CD14-positive monocyte (primary cell): ENCODE measurements around the gene PDE4B. TPM values are rescaled to one million over a fixed set of nuclear protein-coding genes. Genes with fewer than 3 reads are reported as not detected.
A peak's percentile ranks its signal among the peaks of the same experiment; 100 is the strongest.

Experiments
- DNase-seq, 3 donors: peaks; one replicate each; pipeline ENCODE4 v3.0.0-alpha.2; 2011 to 2022
- H2AFZ ChIP-seq: 2 replicates; pipeline ENCODE4 v1.6.0; 2012; ENCODE audit warnings: mild to moderate bottlenecking, low read depth, low read length, inconsistent platforms; ENCODE audit not compliant: insufficient read depth, poor library complexity, severe bottlenecking
- H3K27ac ChIP-seq, 2 donors: 1 replicate in 1 of 2; 2 replicates in 1 of 2; pipeline ENCODE4 v1.5.1; 2012 to 2013; ENCODE audit warnings: low read length in 2 of 2, control low read depth in 1 of 2, inconsistent platforms in 1 of 2, low read depth in 1 of 2, mild to moderate bottlenecking in 1 of 2
- H3K27me3 ChIP-seq, 2 donors: one replicate each; pipeline versions ENCODE4 v1.6.0 to v1.6.1; 2011 to 2013; ENCODE audit warnings: low read length in 2 of 2; ENCODE audit not compliant: control insufficient read depth in 2 of 2, insufficient read depth in 2 of 2
- H3K36me3 ChIP-seq, 2 donors: replicated peaks in 1 of 2; 1 replicate in 1 of 2; 2 replicates in 1 of 2; pipeline versions ENCODE4 v1.5.1 to v1.6.1; 2012 to 2013; ENCODE audit warnings: low read length in 2 of 2, control low read depth in 1 of 2, inconsistent platforms in 1 of 2, mild to moderate bottlenecking in 1 of 2; ENCODE audit not compliant: insufficient read depth in 2 of 2, control insufficient read depth in 1 of 2
- H3K4me1 ChIP-seq, 2 donors: 1 replicate in 1 of 2; 2 replicates in 1 of 2; pipeline versions ENCODE4 v1.5.1 to v1.6.1; 2012 to 2013; ENCODE audit warnings: low read length in 2 of 2, control low read depth in 1 of 2, inconsistent platforms in 1 of 2, mild to moderate bottlenecking in 1 of 2, moderate library complexity in 1 of 2; ENCODE audit not compliant: insufficient read depth in 2 of 2, control insufficient read depth in 1 of 2
- H3K4me2 ChIP-seq: replicated peaks from 2 replicates; pipeline ENCODE3; 2012; ENCODE audit warnings: low read length, moderate library complexity, mild to moderate bottlenecking; ENCODE audit not compliant: poor library complexity, severe bottlenecking; ENCODE audit errors: extremely low read depth
- H3K4me3 ChIP-seq, 3 experiments: fragments of 200-600 bp in 1 of 3; sonication (generic) in 1 of 3; replicated peaks in 1 of 3; 1 replicate in 2 of 3; 2 replicates in 1 of 3; pipeline ENCODE4 v1.5.1; 2011 to 2013; ENCODE audit warnings: low read length in 3 of 3, mild to moderate bottlenecking in 3 of 3, control low read depth in 2 of 3, low read depth in 2 of 3, inconsistent platforms in 1 of 3, moderate library complexity in 1 of 3
- H3K79me2 ChIP-seq: 2 replicates; pipeline ENCODE4 v1.6.0; 2012; ENCODE audit warnings: mild to moderate bottlenecking, control low read depth, inconsistent platforms, low read length, moderate library complexity; ENCODE audit not compliant: insufficient read depth
- H3K9ac ChIP-seq: 2 replicates; pipeline ENCODE4 v1.6.0; 2017; ENCODE audit warnings: low read length, mild to moderate bottlenecking; ENCODE audit not compliant: insufficient read depth, poor library complexity, severe bottlenecking
- H3K9me3 ChIP-seq, 2 donors: replicated peaks in 1 of 2; 1 replicate in 1 of 2; 2 replicates in 1 of 2; pipeline versions ENCODE4 v1.5.1 to v1.6.1; 2012 to 2013; ENCODE audit warnings: low read length in 2 of 2, control low read depth in 1 of 2; ENCODE audit not compliant: control insufficient read depth in 1 of 2, insufficient read depth in 1 of 2
- H4K20me1 ChIP-seq: 2 replicates; pipeline ENCODE4 v1.6.0; 2012; ENCODE audit warnings: mild to moderate bottlenecking, low read length, control low read depth, moderate library complexity; ENCODE audit not compliant: insufficient read depth
- H3K27ac Mint-ChIP-seq, 7 donors: one replicate each; pipeline ENCODE4 v1.8.0; 2020; ENCODE audit warnings: mild to moderate bottlenecking in 7 of 7, mixed read lengths in 7 of 7, moderate library complexity in 6 of 7, inconsistent platforms in 2 of 7
- H3K27me3 Mint-ChIP-seq, 3 donors: one replicate each; pipeline ENCODE4 v1.8.0; 2021 to 2022; ENCODE audit warnings: low read depth in 3 of 3, mild to moderate bottlenecking in 3 of 3, mixed read lengths in 3 of 3, moderate library complexity in 3 of 3, inconsistent platforms in 1 of 3
- H3K36me3 Mint-ChIP-seq, 2 donors: one replicate each; pipeline ENCODE4 v1.8.0; 2020; ENCODE audit warnings: mixed read lengths in 2 of 2, inconsistent platforms in 1 of 2, mild to moderate bottlenecking in 1 of 2
- H3K4me1 Mint-ChIP-seq: one replicate; pipeline ENCODE4 v1.8.0; 2020; ENCODE audit warnings: mild to moderate bottlenecking, mixed read lengths
- H3K4me3 Mint-ChIP-seq, 2 donors: one replicate each; pipeline ENCODE4 v1.8.0; 2020; ENCODE audit warnings: mild to moderate bottlenecking in 2 of 2, mixed read lengths in 2 of 2, moderate library complexity in 1 of 2
- H3K9me3 Mint-ChIP-seq, 7 donors: one replicate each; pipeline ENCODE4 v1.8.0; 2020 to 2022; ENCODE audit warnings: mixed read lengths in 7 of 7, mild to moderate bottlenecking in 6 of 7, moderate library complexity in 6 of 7, inconsistent platforms in 2 of 7
- CTCF ChIP-seq: fragments of 200-600 bp; IDR thresholded peaks from one replicate; pipeline ENCODE4 v1.8.0; 2022; ENCODE audit warnings: antibody characterized with exemption, mild to moderate bottlenecking
- WGBS: methylation state at CpG from one replicate; pipeline ENCODE4 v1.1.5; 2013; ENCODE audit warnings: missing lambda C conversion rate; ENCODE audit not compliant: insufficient coverage; 5-methylcytosine and 5-hydroxymethylcytosine counted together
- intact Hi-C, 2 donors: fragments of 100-400 bp; cut with micrococcal nuclease; formaldehyde crosslinking; loops; one replicate each; pipeline versions ENCODE4 v1.15.0 to v1.15.1; 2023
- polyA plus RNA-seq, 3 donors: library from polyadenylated mRNA; depleted of rRNA in 1 of 3; unstranded in 2 of 3; stranded (reverse) in 1 of 3; fragments of 300-500 nt in 2 of 3; fragments of >200 nt in 1 of 3; fragmentation: Illumina TruSeq in 2 of 3; gene quantifications; 1 replicate in 2 of 3; 2 replicates in 1 of 3; pipeline ENCODE4 v1.2.3, GENCODE V29; 2012 to 2021

The PDE4B gene
- polyA plus RNA-seq, 3 donors, result 17.2 to 52.8 (median 25.2) TPM

GRCh38 chr1:66250075-66250474, 457.4 kb downstream of the PDE4B start:
- no peaks in the 10 kb centered on the region for H3K27me3 ChIP-seq
- peaks cover 16 to 27% of the 10 kb centered on the region in 2 donors for H3K4me1 ChIP-seq
- H3K9me3 ChIP-seq, result no peaks in the 10 kb centered on the region
- Mint-ChIP-seq H3K4me3 (no peak overlapping the region), H3K9me3 (no peaks in the 10 kb centered on the region), H3K4me1 (peaks cover 25% of the 10 kb centered on the region), H3K27ac (peak overlapping the region; percentile 41 to 78 (median 70)), H3K36me3 (no peaks in the 10 kb centered on the region), H3K27me3 (no peaks in the 10 kb centered on the region)
- no peak overlapping the region for H2AFZ ChIP-seq
- H3K27ac ChIP-seq, result peak overlapping the region in 1 of 2 donors; percentile 43
- H3K79me2 ChIP-seq, result no peaks in the 10 kb centered on the region
- no peak for TF ChIP-seq CTCF
- no peaks in the 10 kb centered on the region for H3K36me3 ChIP-seq
- no peak overlapping the region for H3K4me3 ChIP-seq
- DNase-seq, result no peak
- no peak overlapping the region for H3K9ac ChIP-seq
- intact Hi-C loops, result loop anchor here (5.0 to 10.0 kb wide), 4 partner anchors 82 to 197 kb away; no protein-coding TSS in a partner anchor
- WGBS, result no CpG with 5 or more reads among the region's 3 CpGs
- H3K4me2 ChIP-seq, result no peak overlapping the region
- H4K20me1 ChIP-seq, result no peaks in the 10 kb centered on the region

- peaks cover 25% of the 10 kb centered on the region for H3K4me1 Mint-ChIP-seq
- peak overlapping the region; percentile 41 to 78 (median 71) for H3K27ac Mint-ChIP-seq
- intact Hi-C loops, result loop anchor here (5.0 to 10.0 kb wide), 4 partner anchors 82 to 197 kb away; no protein-coding TSS in a partner anchor
- Histone ChIP-seq H3K4me3 (no peak overlapping the region), H3K27me3 (no peaks in the 10 kb centered on the region), H3K79me2 (no peaks in the 10 kb centered on the region), H3K27ac (peak overlapping the region in 1 of 2 donors; percentile 43), H3K9me3 (no peaks in the 10 kb centered on the region), H3K36me3 (no peaks in the 10 kb centered on the region), H3K4me1 (peaks cover 16 to 27% of the 10 kb centered on the region in 2 donors), H3K9ac (no peak overlapping the region), H4K20me1 (no peaks in the 10 kb centered on the region), H2AFZ (no peak overlapping the region), H3K4me2 (no peak overlapping the region)
- TF ChIP-seq CTCF, result no peak
- peak; percentile 49 to 89 (median 76) for DNase-seq
- WGBS, result 0% methylated on average over 2 of the region's 2 CpGs
- no peak overlapping the region for H3K4me3 Mint-ChIP-seq
- H3K36me3 Mint-ChIP-seq, result no peaks in the 10 kb centered on the region
- H3K27me3 Mint-ChIP-seq, result no peaks in the 10 kb centered on the region
- no peaks in the 10 kb centered on the region for H3K9me3 Mint-ChIP-seq
These were observed 457.8 kb downstream of the PDE4B start for GRCh38 chr1:66250478-66250877.
